ENCODE measurements around the gene GALNT15.

Gene GALNT15

DNA sequence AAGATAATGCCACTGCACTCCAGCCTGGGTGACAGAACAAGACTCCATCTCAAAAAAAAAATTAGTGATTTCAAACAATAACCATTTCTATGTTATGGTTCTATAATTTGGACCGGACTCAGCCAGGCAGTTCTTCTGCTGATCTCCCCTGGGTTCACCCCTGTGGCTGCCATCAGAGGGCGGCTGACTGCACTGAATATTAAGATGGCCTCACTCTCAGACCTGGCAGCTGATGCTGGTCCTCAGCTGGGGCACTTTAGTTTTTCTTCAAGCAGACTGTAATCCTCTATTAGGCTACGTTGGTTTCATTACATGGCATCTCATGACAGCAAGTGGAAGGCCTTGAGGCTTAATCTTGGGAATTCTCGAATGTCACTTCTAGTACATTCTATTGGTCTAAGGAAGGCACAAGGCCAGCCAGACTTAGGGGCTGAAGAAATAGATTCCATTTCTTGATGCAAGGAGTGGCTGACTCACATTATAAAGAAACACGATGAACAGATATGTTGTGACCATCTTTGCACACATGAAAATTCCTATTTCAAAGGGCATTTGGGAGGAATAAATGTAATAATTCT lies 12.8 kb downstream of the GALNT15 start:
- DNase-seq (ENCODE audit: low spot score): no peak

DNA sequence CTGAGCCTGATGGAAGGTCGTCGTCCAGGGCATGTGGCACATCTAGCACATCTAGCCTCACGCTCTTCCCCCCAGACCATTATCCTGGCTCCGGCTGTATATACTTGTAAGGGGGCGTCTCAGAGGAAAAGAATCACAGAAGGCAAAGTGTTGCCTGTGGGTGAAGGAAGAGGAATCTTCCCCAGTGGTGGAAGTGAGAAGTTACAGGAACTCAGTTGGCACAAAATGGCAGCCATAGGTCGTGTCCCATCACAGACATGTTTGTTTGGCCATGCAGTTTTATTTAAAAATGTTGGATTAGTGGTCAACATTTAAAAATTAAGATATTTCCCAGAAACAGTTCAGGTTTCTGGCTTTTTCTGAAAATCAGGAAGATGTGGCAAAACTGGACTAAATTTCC lies 13.6 kb downstream of the GALNT15 start:
- no peak for DNase-seq (ENCODE audit: low spot score)

DNA sequence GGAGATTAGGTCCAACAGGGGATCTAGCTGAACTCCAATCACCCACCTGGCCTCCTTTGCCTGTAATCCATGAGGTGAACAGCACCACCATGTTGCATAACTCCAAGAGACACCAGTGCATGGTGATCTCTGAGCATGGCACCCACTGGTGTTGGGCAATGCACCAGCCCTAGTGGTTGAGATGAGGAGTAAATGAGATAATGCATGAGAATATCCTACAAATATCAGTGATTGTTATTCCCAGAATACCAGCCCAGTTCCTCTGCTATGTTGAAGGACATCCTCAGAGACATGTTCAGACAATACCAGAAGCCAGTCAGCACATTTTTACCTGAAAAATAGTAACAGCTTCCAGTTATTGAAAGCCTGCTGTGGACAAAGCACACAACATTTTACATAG lies 14.7 kb downstream of the GALNT15 start:
- DNase-seq (ENCODE audit: low spot score): no peak

DNA sequence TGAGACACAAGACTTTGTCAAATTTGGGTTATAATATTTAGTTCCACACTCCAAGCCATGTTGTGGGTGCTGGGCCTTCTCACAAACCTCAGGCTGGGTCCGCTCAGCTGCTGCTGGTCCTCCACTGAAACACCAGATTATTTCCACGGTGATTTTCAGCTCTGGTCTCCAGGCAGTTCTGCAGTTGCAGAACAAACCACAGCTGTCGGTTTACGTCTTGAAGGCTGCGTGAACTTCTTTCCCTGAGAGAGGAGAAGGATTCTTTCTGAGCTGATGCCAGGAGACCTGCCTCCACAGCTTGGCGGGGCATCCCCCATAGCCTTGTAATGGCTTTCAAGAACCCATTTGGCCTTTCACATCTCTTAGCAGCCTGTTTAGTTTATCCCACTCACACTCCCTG lies 16.2 kb downstream of the GALNT15 start:
- no peak for DNase-seq (ENCODE audit: low spot score)

DNA sequence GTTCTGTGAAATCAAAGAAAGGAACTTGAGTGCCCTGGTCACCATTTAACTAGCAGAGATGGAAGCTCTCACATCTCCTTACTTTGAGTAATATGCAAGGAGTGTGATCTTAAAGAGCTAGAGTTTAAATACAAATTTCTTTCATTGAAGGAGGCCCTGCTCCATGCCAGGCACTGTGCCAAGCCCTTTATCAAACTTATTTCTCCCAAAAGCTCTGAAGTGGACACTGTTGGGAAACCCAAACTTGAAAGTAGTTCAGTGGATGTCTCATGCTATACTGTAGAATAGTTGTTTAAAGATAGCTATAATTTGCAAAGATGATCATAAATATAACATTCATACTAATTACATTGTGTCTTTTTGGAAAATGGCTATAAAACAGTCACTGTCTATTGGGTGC lies 17.1 kb downstream of the GALNT15 start:
- DNase-seq (ENCODE audit: low spot score): no peak

DNA sequence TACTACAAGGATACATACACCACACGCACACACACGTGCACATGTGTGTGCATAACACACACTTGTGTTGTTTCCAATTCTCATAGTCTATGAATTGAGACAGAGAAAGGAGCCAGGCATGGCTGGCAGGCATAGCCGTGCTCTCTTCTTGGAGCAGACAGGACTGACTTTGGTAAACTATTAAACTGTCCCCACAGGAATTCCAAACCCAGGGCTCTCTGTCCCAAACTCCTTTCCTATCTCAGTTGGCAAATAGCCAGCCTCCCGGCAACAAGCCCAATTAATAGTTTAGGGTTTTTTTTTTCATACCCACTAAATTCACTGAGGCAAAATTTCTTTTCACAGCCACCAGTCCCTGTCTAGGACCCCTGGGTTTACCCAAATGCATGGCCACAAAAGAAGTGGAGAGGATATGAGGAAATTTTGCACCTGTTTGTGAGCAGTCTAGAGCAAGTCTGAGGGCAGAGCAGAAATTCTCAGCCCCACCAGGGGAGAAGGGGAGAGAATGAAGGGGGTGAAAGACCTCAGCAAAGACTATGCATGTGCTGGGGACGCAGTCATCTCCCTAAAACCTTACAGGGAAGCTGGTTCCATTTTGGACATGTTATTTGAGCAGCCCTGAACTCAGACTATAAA lies 17.8 kb downstream of the GALNT15 start:
- DNase-seq (ENCODE audit: low spot score): no peak

DNA sequence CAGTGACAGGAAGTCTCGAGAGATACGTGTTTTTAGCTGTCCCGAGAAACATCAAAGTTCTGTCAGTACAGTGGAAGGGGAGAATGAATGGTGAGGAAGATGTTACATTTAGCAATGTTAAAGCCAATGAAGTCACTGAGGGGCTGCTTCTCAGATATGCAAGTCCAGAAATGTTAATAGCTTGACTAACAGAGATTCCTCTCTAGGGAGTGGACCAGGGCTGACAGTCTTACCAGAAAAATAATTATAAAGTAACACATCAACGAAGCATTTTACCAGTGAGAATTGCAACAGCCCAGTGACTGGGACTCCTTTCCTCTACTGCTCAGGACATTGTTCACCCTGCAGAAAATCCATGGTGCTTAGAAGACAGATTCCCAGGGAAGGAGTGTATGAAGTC lies 23.9 kb downstream of the GALNT15 start:
- no peak for DNase-seq (ENCODE audit: low spot score)

DNA sequence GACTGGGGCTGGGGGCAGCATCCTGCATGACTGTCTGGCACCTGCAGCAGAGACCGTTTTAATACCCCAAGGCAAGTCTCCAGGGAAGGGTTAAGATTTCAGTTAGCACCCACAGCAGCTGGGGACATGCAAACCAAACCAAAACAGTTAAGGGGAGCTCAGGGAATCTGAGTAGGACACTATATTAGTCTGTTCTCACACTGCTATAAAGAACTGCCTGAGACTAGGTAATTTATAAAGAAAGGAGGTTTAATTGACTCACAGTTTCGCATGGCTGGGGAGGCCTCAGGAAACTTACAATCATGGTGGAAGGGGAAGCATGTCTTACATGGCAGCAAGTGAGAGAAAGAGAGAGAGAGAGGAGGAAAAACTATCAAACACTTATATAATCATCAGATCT lies 25.3 kb downstream of the GALNT15 start:
- no peak for DNase-seq (ENCODE audit: low spot score)

DNA sequence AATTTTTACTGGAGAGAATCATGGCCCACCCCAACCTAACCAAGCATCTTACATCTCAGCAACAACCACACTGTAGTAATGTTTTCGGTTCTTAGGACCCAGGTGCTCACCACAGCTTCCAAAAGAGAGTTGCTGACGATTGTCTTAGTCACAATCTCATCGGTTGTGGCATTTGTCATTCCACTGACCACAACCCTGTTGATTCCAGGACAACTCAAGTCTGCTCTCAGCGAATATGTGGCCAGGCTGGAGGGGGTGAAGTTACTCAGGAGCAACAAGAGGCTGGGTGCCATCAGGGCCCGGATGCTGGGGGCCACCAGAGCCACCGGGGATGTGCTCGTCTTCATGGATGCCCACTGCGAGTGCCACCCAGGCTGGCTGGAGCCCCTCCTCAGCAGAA lies 25.9 kb downstream of the GALNT15 start:
- no peak for DNase-seq (ENCODE audit: low spot score)

DNA sequence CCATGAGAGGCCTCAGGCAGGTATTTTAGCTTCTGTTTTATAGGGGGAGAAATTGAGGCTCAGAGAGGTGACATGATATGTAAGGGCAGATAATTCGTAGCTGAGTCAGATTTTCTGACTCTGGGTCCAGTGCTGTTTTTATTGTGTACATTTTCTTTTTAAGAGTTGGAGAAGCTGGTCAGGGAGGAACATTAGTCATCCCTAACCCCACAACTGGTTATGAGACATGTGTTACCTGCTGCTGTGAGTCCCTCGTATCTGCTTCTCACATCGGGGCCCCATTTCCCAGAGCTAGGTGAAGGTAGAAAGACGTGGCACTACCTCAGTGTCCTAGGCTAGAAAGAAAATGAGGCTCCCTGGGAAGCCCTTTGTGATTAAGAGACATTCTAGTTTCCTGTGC lies 28.6 kb downstream of the GALNT15 start:
- DNase-seq (ENCODE audit: low spot score): no peak

DNA sequence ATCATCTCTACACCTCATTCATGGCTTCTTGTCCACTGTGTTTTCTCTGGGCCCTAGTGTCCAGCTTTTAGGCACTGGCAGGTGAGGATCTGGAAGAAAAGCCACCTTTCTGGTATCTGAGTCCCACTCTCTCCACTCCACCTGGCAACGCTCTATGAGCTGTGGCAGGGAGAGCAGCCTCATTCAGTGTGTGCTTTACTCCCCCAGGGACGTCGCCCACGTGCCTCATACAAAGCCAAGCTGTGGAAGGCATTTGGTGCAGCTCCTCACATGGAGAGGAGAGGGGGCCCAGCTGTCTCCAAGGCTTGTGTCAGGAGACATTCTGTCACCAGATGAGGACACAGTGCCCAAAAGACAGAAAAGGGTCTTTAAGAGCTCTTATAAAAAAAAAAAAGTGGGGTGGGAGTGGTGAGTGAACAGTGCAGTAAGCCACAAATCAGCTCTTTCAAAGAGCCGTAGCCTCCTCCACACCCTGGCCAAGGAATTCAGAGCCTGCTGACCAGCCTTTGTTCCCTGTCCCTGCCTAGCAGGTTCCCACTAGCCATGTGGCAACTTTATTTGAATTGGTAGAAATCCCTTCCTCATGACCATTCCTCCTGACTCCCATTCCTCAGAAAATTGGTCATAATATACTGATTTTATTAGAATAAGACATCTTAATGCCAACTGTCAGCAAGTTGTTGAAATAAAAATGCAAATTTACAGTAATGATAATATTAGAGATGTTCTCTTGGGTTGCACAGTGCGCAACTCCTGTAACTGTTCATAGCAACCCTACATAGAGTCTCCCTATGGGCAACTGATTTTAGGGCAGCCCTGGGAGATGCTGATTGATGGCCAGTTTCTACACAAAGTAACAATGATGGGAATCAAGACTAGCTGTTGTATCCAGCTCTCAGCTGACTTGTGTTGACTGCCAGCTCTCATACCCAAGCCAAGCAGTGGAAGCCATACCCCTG lies 29.5 kb downstream of the GALNT15 start:
- DNase-seq (ENCODE audit: low spot score): no peak

DNA sequence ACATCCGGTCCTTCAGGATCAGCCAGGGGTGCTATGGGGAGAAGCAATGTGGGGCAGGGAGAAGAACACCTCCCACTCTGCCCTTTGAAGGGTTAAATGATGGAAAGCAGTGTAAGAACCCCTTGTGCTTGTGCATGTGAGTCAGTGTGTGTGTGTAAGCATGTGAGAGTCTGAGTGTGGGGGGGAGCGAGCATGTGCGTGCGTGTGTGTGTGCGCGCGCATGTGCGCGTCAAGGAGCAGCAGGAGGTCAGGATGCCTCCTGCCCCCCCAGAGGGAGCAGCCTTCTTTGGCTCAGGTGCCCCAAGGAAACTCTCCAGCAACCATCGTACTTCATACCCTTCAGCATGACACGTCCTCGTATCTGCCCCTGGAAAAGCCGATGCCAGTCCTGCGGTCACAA lies 30.3 kb downstream of the GALNT15 start:
- no peak for DNase-seq (ENCODE audit: low spot score)

DNA sequence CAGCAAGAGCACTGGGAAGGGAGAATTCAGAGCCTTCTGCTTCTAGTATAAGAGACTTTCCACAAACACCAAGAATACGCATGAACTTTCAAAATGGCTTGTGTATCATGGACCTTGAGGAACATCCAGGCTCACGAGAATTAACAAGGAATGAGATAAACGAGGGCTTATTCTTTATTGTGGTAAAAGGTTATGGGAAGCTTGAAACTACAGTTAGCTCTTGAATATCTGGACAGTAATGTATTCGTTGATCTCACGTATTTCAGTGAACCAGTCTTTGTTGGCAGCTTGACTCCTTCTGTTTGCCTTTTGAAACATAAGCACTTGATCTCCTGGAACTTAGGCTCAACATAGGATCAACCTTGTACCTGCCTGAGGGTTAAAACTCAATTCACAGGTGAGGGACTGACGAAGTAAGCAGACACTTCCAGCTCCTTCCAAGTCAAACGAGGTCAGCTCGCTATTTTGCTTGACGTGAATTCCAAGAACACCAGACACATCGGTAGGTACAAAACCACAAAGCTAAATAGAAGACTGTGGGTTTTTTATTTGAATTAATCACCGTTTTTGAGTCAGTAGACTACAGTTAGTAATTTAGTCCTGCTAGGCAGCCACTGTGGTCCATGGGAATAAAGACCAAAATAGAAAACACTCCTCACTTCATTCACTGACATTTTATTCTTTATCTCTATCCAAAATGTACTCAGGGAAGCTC lies 30.8 kb downstream of the GALNT15 start:
- no peak for DNase-seq (ENCODE audit: low spot score)

DNA sequence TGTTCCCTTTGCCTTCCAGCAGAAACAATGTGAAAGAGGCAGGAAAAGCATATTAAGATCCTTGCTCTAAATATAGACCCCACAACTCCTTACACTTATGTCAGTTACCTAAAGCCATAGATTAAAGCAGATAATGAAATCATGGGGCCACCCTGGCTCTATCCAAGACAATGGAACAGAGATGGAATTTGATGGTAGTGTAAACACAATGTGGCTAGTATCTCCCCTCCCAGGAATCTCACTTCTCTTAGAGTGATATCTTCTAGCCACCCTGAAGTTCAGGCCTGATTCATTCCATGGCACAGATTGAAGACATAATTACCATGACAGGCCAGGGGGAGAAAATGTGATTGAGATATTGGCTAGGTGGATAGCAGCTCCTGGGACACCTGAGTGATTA lies 32.6 kb downstream of the GALNT15 start:
- no peak for DNase-seq (ENCODE audit: low spot score)

DNA sequence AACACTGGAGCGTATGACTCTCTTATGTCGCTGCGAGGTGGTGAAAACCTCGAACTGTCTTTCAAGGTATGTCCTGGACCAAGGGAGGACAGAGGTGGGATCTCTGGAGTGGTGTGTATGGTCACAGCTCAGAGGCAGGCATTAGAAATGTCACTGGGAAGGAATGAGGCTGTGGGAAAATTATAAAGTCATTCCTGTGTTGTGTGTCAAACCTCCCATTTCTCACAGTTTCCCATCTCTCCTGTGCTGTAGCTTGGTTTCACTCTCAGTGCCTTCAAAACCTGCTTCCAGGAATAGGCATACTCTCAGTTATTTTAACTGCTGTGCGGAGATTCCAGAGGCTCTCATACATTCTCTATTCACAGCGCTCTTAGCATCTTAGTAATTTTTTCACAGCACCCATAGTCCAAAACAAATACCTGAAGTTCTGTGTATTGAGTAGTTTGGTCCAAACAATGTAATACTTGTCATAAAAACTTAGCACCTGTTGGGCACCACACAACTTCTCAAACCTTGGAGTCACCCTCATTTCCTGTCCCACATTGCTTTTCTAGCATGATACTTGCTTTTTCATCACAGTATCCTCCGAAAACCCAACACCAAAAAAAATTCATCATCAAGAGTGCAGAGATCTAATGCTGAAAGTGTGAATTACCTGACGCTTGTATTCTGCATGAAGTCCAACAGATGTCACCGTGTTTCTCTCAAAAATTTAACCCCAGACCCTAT lies 36.9 kb downstream of the GALNT15 start:
- no peak for DNase-seq (ENCODE audit: low spot score)

DNA sequence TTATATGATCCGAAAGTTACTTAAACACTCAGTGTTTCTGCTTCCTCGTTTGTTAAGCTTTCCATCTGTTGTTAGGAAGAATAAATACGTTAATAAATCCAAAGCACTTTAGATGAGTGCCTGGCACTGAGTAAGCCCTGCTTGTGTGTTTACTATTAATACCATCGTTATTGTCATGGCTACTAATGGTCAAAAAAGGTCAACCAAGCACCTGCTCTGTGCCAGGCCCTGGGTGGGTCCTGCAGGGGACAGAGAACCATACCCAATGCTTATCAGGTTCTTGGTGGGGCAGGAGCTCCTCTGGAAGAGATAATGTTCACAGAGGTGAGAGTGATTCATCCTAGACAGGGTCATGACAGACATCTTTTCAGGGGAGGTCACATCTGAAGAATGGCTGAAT lies 39.9 kb downstream of the GALNT15 start:
- no peak for DNase-seq (ENCODE audit: low spot score)

DNA sequence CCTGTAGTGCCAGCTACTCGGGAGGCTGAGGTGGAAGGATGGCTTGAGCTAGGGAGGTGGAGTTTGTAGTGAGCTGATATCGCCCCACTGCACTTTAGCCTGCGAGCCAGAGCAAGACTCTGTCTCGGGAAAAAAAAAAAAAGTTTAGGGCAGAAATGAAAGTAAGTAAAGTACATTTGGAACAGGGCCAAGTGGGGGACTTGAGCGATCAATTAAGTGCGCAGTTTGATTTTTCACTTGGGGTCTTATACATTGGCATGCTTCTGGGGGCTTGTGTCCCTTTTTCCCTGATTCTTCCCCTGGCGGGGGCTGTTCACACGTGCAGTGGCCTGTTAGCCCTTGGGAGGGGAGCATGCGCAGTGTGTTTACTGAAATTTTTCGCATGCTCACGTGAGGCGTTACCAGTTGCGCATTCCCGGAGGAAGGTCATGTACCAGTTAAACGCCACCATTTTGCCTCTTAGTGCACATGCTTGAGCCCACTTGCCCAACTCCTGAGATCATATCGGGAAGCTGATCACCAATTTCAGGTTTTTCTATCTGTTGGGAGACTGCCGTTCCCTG lies 42.0 kb downstream of the GALNT15 start:
- no peak for DNase-seq (ENCODE audit: low spot score)

DNA sequence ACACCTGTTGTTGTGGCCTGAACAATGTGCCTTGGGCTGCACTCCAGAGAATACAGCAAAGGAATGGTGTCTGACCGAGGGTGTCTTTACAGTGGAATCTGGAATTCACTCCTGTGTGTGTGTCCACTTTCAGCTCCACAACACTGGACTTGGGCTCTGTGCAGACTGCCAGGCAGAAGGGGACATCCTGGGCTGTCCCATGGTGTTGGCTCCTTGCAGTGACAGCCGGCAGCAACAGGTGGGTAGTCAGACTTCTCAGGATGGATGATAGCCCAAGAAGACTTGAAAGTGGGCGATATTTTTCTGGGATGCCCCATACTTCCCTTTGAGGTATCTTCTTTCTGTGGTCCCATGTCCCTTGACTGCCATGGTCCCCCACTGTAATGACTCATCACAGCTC lies 45.3 kb downstream of the GALNT15 start:
- no peak for DNase-seq (ENCODE audit: low spot score)

DNA sequence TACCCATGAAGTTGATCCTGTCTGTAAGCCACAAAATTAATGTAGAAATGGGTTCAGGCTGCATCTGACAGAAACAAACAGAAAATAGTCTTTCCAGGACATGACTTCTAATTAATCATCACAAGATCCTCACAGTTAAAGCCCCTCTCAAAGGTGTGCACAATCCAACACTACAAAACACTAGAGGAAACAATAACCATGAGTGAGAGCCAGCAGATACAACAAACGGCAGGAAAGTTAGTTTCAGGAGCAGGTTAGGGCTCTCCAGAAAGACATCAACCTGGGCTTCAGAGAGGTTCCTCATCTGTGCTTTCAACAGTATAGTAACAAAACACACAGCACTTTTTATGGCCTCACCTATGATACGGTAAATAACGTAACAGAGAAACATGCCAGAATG lies 47.5 kb downstream of the GALNT15 start:
- no peak for DNase-seq (ENCODE audit: low spot score)

DNA sequence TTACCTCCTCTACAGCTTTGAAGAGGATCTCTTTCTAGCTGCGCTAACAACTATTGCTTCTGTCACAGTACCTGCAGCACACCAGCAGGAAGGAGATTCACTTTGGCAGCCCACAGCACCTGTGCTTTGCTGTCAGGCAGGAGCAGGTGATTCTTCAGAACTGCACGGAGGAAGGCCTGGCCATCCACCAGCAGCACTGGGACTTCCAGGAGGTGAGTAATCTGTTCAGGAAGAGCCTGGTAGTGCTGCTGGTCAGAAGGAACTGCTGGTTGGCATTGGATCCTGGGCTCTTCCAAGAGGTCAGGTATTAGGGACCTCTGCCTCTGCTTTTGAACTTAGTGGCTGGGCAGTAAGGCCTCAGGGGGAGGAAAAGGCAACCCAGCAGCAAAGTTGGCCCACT lies 48.1 kb downstream of the GALNT15 start:
- no peak for DNase-seq (ENCODE audit: low spot score)

DNA sequence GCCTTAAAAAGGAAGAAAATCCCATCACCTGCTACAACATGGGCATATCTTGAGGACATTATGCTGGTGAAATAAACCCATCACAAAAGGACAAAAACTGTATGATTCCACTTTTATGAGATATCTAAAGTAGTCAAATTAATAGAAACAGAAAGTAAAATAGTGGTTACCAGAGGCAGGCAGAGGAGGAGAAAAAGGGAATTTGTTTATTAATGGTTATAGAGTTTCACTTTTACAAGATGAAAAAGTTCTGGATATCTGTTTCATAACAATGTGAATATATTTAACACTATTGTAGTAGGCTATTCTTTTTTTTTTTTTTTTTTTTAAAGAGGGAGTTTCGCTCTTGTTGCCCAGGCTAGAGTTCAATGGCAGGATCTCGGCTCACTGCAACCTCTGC lies 49.8 kb downstream of the GALNT15 start:
- DNase-seq (ENCODE audit: low spot score): no peak

DNA sequence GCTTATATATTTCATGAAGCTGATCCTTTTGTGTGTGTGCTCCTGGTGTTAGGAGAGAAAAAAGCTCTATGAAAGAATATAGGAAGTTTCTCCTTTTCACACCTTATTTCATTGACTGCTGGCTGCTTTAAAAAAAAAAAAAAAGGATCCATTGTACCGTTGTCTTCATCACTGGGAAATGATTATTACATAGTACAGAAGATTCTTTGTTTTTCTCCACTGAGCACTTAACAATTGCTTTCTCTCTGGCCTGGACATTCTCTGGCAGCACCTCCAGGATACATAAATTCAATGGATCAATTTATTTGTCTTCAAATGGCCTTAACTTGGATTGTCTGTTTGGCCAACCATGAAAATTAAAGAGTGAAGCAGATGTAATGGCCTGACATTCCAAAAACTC lies 53.1 kb downstream of the GALNT15 start:
- DNase-seq (ENCODE audit: low spot score): no peak

Data from HuH-7 (cell line).